H1 (cell line): ENCODE measurements around the gene CD81. TPM values are rescaled to one million over a fixed set of nuclear protein-coding genes. Genes with fewer than 3 reads are reported as not detected.

Source experiments
- SAP30 ChIP-seq: fragments of 300-600 bp; sonication (generic); IDR thresholded peaks from 2 replicates; pipeline ENCODE4 v1.7.1; 2012; ENCODE audit warnings: low read length, moderate library complexity, mild to moderate bottlenecking, inconsistent platforms; ENCODE audit not compliant: insufficient read depth, insufficient replicate concordance
- TAF7 ChIP-seq: optimal IDR thresholded peaks from 2 replicates; pipeline ENCODE3; 2011; ENCODE audit warnings: low read depth, mild to moderate bottlenecking, inconsistent platforms, low read length, moderate library complexity, borderline replicate concordance
- polyA plus RNA-seq, 7 experiments: library from polyadenylated mRNA; depleted of rRNA in 3 of 7; stranded (reverse) in 5 of 7; unstranded in 2 of 7; fragments of >200 nt in 5 of 7; fragments of 200-250 nt in 2 of 7; gene quantifications; 1 replicate in 5 of 7; 2 replicates in 1 of 7; 4 replicates in 1 of 7; pipeline versions ENCODE4 v1.2.1 to v1.2.3, GENCODE V29; 2011 to 2013; ENCODE audit warnings: missing spikeins in 2 of 7, mixed read lengths in 2 of 7
- total RNA-seq: library from RNA; stranded (reverse); fragmentation: NEBNext Ultra II Directional; extraction: Animal tissue kit (Norgen Biotek cat#: 25700); gene quantifications from 2 replicates; pipeline ENCODE4 v1.2.1, GENCODE V29; 2021

CD81 gene
- total and polyA plus RNA-seq, 2 of the 8 experiments (the other 6 are each of a cell fraction or from before 2014, with no cell fraction given), result 238 to 309 TPM

DNA sequence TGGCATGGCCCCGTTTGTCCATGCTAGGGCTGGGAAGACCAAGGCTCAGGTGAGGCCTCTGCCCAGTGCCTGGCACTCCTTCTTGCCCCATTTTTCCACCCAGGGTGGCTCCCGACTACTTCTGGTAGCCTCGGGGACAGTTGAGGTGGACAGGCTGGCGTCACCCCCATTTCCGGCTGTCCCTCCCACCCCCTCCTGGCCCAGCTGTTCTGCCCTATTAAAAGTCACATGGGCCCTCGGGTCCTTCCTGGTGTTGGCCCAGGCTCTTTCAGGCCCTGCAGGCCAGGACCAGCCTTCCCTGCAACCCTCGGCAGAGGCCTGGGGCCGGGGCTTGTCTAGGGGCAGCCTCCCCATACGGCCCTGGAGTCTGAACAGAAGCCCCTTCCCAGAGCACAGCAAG is 9.5 kb downstream of the CD81 start (continued):
- no peak for TF ChIP-seq SAP30
- no peak for TF ChIP-seq TAF7
- TF ChIP-seq, all 59 proteins: peak for 0
